Activated CD4-positive, alpha-beta T cell treated with anti-CD3 and anti-CD28 coated beads, Interleukin-2, Interleukin-4, amounts not matched to agents 100 ng/mL and 50 ng/mL, durations not matched to agents 16 hours and 8 hours (primary cell): ENCODE results near the gene ATF6B.
"Not testable (repeated sequence)": the region's sequence is repeated elsewhere in the genome, so short reads cannot be mapped to it uniquely, and the experiment has no call there.

ENCODE experiments used
- DNase-seq: peaks from one replicate; pipeline ENCODE4 v3.0.0-alpha.2; 2020; ENCODE audit warnings: low spot score

The ATF6B gene

DNA sequence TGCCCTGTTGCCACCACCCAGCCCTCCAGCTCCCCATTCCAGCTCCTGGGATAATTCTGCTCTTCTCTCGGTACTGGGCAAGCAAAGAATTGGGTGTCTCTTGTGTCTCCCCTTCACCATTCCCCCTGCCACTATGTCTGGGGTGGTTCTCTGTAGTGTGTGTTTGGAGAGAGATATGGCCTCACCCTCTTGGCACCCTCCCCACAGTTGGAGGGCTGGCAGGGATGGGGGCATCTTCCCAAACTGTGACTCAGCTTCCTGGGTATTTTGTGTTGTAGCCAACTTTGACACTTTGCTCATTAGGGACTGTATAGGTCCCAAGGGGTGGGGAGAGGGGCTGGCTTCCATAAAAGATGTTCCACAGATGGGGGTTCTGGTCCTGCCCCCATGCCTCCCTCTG is 20.6 kb downstream of the ATF6B start:
- no peak for DNase-seq

DNA sequence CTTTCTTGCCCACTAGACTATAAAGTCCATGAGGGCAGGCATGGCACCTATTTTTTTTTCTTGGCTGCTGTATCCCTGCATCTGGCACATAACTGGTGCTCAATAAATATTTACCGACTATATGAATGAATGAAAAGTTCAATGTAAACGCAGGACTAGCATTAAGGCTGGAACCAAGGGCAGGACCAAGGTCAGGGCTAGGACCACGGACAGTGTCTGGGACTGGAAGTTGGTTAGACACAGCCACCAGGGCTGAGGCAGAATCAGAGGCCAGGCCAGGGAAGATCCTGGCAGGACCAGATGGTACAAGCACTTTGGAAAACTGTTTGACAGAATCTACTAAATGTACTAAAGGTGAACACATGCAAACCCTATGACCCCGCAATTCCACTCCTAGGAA is 22.6 kb downstream of the ATF6B start:
- DNase-seq: no peak

DNA sequence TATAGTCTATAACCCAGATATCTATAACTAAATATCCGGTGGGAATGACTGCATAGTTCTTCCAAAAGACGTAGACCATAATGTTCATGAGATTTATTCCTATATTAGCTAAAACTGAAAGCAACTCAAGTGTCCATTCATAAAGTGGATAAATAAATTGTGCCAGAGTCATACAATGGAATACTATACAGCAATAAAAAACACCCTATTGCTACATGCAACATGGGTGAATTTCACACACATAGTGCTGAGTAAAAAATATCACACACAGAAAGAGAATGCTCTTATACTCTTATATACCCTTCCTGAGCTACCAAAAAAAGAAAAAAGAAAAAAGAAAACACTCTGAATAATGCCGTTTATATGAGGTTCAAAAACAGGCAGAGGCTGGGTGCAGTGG is 25.8 kb downstream of the ATF6B start:
- no peak for DNase-seq

DNA sequence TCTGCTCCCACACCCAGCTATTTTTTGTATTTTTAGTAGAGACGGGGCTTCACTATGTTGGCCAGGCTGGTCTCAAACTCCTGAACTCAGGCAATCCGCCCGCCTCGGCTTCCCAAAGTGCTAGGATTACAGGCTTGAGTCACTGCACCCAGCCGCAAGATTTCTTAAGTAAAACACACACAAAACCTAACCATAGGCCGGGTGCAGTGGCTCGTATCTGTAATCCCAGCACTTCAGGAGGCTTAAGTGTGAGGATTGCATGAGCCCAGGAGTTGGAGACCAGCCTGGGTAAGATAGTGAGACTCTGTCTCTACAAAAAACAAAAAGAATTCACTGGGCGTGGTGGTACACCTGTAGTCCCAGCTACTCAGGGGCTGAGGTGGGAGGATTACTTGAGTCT is 27.8 kb downstream of the ATF6B start:
- DNase-seq: not testable (repeated sequence)

DNA sequence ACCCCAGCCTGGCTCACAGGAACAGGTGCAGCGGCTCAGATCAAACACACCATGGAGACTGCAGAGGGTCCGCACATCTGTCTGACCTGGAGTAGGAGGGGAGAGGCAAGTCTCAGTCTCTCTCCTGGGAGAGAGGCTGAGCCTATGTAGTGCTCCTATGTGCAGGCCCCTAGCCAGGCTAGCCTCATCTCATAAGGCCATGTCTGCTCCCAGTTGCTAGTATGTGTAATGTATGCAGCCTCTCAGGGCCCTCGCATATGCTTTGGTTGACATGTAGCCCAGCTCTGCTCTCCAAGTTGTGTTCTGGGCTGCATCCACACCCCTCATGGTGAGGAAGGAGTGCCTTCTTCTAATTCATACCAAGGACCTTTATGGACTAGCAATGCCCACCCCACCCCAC is 30.7 kb downstream of the ATF6B start:
- no peak for DNase-seq

DNA sequence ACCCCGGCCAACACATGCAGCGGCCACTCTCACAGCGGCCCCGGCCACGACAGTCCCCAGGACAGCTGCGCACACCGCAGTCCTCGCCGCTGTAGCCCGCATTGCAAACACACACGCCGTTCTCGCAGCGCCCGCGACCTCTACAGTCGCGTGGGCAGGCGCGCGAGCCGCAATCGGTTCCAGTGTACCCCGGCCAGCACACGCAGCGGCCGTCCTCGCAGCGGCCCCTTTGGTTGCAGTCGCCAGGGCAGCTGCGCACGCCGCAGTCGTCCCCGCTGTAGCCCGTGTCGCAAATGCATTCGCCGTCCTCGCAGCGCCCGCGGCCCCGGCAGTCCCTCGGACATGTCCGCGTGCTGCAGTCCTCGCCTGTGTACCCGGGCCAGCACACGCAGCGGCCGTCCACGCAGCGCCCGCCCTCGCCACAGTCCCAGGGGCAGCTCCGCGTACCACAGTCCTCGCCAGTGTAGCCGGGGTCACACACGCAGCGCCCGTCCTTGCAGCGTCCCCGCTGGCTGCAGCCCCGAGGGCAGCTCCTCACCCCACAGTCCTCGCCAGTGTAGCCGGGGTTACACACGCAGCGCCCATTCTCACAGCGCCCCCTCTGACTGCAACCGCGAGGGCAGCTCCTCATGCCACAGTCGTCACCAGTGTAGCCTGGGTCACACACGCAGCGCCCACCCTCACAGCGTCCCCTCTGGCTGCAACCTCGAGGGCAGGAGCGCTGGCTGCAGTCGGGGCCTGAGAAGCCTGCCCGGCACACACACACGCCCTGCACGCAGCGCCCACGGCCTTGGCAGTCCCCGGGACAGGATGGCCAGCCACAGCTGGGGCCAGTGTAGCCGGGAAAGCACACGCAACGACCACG is 31.4 kb downstream of the ATF6B start:
- no peak for DNase-seq

DNA sequence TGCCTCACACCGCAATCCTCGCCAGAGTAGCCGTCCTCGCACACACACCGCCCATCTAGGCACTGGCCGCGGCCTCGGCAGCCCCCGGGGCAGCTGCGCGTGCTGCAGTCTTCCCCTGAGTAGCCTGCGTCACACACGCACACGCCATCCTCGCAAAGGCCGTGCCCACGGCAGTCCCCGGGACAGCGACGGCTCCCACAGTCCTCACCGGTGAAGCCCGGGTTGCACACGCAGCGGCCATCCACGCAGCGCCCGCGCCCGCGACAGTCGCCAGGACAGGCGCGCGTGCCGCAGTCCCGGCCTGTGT is 32.0 kb downstream of the ATF6B start:
- DNase-seq: no peak

DNA sequence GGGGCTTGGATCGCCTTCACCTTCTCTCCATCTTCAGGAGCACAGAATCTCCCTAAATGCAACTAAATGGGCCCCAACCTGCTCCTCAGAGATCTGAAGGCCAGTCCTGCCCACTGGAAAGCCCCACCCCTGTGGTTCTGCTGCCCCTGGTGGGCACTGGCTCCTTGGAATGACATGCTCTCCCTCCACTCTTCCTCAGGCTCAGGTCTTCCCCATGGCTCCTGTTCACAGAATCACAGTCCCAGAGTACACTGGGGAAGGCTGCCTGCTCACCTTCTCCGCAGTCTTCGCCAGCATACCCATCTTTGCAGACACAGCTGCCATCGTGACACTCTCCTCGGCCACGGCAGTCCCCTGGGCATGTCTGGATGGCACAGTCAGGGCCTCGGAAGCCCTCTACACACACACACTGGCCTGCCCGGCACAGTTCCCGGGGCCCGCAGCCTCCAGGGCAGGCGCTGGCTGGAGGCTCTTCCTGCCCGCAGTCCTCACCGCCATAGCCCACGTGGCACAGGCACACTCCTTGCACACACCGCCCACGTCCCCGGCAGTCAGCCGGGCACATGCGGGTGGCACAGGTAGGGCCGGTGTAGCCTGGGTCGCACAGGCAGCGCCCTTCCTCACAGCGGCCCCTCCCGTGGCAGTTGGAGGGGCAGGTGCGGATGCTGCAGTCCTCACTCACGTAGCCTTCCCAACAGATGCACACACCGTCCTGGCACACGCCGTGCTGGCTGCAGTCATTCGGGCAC is 32.5 kb downstream of the ATF6B start:
- DNase-seq: no peak

DNA sequence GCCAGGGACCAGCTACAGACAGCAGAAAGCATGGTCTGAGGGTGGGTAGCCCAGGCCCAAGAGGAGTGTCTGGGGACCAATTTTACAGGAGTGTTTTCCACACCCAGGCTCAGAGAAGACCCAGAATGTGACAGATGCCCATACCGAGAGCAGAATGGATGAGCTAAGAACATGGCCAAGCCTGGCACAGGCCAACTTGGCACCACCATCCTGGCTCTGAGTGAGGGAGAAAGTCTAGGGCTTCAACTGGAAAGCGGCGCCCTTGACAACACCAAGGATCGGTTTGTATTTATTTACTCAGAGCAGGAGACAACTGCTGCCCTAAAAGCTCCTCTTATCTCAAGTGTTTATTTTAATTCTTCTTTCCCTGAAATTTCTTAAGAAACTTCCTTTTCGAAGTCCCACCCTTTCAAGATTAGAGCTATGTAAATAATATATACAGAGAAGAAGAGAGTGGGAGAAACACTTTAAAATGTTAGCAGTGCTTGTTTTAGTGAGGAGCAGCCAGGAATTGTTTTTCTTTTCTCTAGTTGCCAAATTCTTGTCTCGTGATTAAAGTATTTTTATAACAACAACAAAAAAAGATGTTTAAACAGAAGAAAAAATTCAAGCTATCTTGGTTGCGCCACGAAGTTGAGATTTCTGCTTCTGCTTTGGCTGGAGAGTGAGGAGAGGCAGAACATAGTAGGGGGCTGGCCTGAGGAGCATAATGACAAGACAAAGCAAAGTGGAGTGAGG is 35.1 kb downstream of the ATF6B start:
- DNase-seq: no peak

DNA sequence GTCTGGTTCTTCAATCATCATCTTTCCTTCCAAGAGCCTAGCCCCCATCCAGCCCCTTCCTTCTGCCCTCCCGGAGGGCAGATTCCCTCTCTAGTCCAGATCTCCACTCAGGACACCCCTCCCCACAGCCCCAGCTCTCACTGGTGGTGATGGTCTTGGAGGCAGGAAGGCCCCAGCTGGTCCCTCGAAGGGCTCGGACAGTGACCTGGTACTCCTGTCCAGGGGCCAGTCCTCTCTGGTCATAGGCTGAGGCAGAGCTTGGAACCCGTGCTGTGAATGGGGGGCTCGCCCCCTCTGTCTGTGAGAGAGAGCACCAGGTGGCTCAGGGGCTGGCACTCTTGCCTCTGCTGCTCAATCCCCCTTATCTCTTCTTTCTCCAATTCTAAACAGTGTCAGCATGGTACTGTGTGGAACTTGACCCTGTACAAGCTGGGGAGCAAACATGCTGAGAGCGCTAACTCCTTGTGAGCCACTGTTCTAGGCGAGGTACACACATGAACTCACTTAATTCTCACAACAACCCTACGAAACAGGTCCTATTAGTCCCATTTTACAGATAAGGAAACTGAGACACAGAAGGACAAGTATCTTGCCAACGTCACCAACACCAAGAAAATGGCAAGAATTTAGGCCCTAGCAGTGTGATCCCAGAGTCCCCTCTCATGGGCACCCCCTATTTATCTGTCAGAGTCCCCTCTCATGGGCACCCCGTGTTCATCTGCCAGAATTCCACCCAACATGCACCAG is 38.8 kb downstream of the ATF6B start:
- DNase-seq: no peak

DNA sequence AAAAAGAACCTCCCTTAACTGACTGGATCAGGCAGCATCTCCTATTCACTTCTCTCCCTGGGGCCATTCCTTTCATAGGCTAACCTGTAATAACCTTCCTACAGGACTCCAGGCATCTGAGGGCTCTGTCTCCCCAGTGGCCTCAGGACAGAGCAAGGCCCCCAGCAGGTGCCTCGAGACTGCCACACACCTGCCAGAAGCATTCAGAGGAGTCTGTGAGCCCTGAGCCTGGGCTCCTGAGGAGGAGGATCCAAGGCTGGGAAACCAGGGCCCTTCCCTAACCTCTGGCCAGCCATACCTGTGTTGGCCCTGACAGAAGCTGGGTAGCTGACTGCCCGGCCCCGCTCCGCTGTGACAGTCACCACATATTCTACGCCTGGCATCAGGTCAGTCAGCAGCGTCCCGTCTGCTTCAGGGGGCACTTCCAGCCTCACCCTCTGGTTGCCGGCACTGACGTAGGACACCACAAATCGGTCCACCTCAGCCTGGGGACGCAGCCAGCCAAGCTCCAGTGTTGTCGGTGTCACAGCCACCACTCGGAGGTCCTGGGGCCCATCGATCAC is 39.5 kb downstream of the ATF6B start:
- DNase-seq: no peak

DNA sequence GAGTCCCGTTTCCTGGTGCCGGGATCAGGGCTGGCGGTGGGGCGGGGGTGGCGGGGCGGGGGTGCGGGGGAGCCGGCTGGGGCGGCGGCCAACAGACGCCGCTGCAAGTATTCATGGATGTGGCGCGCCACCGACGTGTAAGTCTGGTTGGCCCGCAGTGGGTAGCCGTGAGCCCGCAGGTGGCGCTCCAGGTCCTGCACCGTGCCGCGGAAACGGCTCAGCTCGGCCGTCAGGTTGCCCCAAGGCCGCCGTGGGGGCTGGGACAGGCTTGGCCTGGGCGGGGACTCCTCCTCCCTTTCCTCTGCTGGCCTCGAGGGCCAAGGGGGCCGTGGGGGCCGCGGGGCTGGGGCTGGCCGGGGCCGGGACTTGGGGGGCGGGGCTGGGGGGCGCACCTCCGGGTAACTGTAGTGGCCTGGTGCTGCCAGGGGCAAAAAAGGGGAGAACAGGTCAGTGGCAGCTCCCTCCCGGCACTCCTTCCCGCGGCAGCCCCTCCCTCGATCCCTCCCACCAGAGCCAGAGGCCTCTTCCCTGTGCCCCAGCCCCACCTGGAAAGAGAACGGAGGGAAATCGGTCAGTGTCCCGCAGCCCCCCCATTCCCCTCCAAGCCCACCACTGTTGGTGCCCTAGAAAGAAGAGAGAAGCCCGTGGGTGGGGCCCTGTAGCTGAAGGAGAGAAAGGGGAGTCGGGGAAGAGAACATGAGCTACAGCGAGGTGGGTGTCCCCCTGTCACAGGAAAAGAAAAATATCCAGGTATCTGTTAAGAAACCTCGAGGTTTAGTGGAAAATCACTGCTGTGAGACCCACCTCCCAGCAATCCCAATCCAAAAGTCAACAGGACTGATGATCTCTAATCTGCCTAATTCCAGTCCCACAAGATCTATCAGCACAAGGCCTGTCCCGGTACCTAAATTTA is 40.2 kb downstream of the ATF6B start:
- peak; percentile 69 for DNase-seq

DNA sequence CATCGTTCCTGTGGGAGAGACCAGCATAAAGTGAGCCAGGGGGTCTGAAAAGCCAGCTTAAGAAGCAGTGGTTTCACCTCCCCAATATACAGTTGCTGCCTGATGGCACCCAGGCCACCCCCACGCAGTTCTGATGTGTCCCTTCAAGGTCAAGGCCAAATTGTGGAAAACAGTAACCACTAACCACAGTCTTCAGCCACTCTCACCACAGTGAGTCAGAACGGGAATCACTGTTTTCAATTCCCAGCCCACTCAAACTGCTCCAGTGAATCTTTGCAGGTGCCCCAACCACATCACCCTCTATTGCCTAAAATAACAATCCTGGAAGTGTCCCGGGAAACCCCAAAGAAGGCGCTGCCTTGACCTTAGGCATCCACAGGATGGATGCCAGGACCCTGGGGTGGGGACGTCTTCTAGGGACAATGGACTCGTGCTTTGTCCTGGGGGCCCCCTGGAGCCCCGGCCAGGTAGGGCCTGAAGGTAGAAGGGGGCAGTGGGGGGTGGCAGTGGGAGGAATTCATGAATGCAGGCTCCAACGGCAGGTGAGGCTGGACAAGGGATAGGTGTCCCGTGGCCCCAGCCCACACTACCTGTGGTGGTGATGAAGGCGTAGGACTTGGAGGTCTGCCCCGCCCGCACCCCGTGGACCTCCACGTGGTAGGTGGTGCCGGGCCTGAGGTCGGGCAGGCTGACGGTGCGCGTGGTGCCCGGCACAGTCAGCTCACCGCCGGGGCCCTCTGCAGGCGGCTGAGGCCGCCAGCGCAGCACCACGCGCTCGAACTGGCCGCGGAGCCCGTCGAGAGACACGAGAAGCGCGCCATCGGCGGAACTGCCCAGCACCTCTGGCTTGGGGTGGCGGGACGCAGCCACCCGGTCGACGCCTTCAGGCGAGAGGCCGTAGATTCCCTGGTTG is 41.1 kb downstream of the ATF6B start:
- peak; percentile 49 for DNase-seq

DNA sequence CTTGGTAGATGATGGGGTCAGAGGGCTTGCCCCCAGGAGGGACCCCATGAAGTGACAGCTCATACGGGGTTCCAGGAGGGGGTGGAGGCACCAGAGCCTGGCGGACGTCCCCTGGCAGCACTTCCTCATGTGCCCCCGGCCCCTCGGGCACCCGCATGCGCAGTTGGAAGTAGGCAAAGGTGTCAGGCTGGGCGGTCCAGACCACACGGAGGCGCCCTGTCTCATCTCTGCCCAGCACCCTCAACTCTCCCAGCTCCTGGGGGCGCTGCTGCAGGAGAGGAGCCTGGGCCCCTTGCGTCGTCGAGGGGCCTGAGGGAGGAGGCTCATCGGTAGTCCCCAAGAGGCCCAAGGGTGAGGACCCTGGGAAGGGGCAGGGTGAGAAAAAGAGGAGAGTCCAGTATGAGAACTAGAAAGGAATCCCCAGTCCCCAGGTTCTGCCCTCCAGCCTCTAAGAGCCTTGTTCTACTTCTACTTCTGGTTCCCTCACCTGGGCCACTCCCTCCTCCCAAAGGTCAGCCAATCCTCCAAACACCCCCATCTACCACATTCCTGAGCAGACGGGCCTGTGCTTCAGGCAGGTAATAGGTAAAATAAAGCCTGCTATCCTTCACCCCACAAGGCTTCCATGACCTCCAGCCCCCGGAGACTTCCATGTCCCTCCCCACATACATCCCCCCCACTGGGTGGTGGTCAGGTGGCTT is 42.1 kb downstream of the ATF6B start:
- no peak for DNase-seq

DNA sequence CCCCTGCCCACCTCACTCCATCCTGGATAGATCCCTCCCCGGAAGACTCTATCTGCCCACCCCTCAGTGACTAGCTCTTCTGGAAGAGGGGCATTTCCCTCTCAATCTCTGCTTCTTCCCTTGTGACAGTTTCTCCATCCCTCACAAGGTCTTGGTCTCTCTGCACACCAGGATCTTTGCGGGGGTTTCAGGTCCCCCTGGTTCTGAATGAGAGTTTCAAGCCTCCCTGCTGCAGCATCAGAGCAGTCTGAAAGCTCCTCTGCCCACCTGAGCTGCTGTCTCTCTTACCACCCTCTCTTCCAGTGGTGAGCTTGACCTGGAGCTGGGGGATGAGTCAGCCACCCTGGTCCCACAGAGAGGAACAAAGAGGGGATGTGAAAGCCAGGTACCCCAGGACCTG is 43.3 kb downstream of the ATF6B start:
- no peak for DNase-seq

DNA sequence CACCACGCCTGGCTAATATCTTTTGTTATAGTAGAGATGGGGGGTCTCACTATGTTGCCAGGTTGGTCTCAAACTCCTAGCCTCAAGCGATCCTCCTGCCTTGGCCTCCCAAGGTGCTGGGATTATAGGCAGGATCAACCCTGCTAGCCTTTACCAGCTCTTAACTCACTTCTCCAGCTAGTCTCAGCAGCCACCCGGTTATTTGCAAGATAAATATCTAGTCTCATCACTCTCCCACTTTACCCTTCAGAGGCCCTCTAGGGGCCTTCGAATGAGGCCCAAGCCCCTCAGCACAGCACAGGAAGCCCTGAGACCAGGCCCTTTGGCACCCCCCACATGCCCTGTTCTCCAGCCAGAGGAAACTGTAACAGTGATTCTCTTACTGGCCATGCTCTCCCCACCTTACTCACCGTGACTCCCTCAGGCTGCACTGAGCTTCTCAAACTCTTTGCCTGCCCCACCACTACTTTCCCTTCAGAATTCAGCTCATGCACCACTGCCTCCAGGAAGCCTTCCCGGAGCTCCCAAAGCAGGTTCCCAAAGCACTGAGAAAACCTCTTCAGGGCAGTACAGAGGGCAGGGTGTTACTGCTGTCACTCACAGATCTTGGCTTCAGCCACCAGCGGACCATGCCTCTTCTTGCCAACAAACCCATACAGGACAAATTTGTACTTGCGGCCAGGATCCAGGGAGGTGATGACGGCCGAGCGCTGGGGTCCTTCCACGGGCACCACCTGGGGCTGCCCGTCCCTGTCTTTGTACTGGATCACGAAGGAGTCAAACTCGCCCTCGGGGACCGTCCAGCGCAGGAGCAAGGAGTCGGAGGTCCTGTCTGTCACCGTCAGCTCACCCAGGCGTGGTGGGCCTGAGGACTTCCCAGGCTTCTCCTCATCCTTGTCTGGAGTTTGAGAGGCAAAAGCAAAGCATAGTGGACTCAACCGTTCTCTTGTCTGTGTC is 44.0 kb downstream of the ATF6B start:
- DNase-seq: no peak

DNA sequence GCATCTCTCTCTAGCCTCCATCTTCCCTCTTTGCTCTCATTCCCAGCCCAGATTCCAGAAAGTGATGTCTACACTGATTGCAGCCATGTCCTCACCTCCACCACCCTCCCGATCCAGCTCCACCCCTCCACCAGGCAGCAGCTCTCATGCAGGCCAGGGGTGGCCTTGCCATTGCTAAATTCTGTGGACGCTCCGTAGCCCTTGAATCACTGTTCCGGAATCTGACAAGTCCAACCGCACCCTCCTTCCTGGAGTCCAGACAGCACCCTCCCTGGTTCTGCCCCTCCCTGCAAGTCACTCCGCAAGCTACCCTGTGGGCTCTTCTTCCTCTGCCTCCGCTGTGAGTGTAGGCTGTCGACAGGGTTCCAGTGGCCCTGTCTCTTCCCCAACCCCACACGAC is 45.1 kb downstream of the ATF6B start:
- DNase-seq: no peak

DNA sequence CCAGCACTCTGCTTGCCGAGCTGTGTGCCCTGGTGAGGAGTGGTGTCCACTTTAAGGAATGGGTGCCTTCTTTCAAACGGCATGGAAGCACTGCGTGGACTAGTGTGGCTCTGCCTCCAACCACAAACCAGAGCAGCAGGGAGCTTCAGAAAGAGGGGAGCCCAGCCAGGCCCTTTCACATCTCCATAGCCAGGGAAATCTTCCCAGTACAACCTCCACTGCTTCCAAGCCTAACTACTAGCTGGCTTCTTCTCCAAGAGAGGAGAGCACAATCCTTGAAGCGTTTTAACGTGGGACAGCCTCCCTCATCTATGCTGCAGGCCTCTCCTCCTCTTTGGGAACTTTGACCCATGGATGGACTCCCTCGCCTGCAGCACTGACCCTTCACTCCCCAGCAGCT is 45.6 kb downstream of the ATF6B start:
- DNase-seq: no peak
